GM19452 (cell line): Measurements from ENCODE around the gene USP51.
"Not testable (repeated sequence)": the region's sequence is repeated elsewhere in the genome, so short reads cannot be mapped to it uniquely, and the experiment has no call there.

Experiments
- ATAC-seq: cut with Tn5 transposase; IDR thresholded peaks from one replicate; pipeline ENCODE4 v1.9.1; 2021; ENCODE audit not compliant: unreplicated experiment

The USP51 gene

GRCh38 chrX:55465791-55466190 lies 23.9 kb downstream of the USP51 start:
- not testable (repeated sequence) for ATAC-seq

- ATAC-seq, result not testable (repeated sequence)
Observed at GRCh38 chrX:55465108-55465507, 24.5 kb downstream of the USP51 start.

- ATAC-seq, result not testable (repeated sequence)
Observed at GRCh38 chrX:55464050-55464449, 25.6 kb downstream of the USP51 start.

GRCh38 chrX:55459926-55460325 lies 29.7 kb downstream of the USP51 start:
- ATAC-seq, result not testable (repeated sequence)

GRCh38 chrX:55459426-55459825 lies 30.2 kb downstream of the USP51 start:
- not testable (repeated sequence) for ATAC-seq

GRCh38 chrX:55455708-55456107 lies 33.9 kb downstream of the USP51 start:
- ATAC-seq, result not testable (repeated sequence)

- no peak for ATAC-seq
Observed at GRCh38 chrX:55452833-55453124, 36.9 kb downstream of the USP51 start.

- peak; percentile 98 for ATAC-seq
Observed at GRCh38 chrX:55451990-55452832, 37.4 kb downstream of the USP51 start, which contains the start of gene MAGEH1. Gene MAGEH1 (plus strand): TSS chrX:55452127. CDS start chrX:55452375, 248 bp downstream.

GRCh38 chrX:55451626-55451989 lies 38.0 kb downstream of the USP51 start:
- peak; percentile 28 for ATAC-seq

- ATAC-seq, result no peak
Observed at GRCh38 chrX:55451141-55451540, 38.5 kb downstream of the USP51 start.

- ATAC-seq, result no peak
Observed at GRCh38 chrX:55450259-55450658, 39.4 kb downstream of the USP51 start.

- ATAC-seq, result not testable (repeated sequence)
Observed at GRCh38 chrX:55443468-55443867, 46.2 kb downstream of the USP51 start.
